GM18520 (cell line): ENCODE results near the gene PAOX.

ENCODE experiments used
- ATAC-seq: cut with Tn5 transposase; IDR thresholded peaks from one replicate; pipeline ENCODE4 v1.9.1; 2021; ENCODE audit not compliant: unreplicated experiment

Gene PAOX

DNA sequence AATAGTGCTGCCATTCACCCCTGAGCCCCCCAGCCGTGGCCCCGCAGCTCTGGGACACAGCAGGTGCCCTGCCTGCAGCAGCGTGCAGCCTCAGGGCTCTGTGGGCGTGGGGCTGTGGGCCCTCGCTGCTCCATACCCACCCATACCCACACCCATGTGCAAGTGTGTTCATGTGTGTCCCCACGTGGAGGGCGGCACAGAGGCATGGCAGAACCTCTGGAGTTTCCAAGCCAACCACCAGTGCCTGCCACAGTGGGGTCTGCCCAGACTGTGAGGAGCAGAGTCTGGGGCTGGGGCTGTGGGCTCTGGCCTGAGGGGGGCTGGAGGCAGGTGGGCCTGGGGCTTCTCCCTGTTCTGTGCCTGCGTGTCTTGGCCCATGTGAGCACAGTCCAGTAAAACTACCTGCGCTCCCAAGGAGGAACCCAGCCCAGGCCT, 29.5 kb upstream of the PAOX start:
- ATAC-seq, result no peak

DNA sequence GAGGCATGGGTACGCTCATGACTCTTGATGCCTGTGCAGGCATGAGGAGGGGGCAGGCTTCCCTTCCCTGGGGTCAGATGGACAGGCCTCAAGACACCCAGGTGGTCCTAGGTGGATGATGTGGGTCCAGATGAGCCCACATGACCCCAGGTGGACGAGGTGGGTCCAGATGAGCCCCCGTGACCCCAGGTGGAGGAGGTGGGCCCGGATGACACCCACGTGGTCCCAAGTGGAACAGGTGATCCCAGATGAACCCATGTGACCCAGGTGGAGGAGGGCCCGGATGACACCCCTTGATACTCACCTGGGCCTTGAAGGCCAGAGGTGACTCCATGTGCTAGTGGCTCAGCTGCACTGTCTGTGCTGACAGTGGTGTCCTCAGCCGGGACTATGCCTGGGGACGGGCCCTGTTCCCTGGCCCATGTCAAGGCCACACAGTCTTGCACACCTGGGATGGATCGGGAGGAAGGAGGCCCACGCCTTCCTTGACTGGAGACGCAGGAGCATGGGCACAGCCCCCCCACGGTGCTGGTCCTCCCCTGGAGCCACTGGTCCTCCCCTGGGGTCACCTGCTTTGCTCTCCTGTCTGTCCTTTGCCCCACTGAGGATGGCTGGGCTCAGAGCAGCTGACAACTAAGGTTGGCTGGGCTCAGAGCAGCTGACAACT, 28.6 kb upstream of the PAOX start:
- ATAC-seq, result no peak

GRCh38 chr10:133350950-133351329, 28.1 kb upstream of the PAOX start:
- no peak for ATAC-seq

DNA sequence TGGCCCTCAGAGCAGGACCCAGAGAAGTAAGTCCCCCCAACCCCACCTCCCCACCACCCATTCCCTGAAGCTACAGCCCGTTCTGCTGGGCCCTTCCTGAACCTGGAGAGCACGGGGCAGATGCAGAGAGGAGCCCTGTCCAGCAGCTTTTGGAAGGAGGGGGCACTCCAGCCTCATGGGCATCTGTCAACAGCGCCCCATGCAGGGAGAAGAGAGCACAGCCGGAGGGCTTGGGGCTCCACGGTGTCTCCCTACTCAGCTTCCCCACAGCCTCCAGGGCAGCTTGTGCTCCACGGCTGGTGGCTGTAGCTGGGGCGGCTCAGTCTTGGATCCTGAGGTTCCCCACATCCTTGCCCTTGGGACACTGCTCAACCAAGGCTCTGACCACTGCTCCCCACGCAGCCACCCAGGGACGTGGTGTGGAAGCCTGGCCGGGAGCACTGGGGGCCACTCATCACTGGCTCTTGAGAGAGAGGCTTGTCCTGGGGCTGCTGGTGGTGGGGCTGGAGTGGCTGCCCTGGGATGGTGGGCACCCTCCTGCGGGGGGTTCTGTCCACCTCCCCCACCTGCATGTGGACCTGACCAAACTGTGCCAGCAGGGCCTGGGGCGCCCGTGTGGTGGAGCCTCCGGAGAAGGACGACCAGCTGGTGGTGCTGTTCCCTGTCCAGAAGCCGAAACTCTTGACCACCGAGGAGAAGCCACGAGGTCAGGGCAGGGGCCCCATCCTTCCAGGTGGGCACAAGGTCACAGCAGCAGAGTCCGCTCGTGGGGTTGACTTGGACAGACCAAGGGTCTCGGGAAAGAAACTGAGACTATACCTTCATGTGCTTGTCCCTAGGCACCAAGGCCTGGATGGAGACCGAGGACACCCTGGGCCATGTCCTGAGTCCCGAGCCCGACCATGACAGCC, 27.4 kb upstream of the PAOX start:
- no peak for ATAC-seq

GRCh38 chr10:133353202-133353959, 25.7 kb upstream of the PAOX start:
- ATAC-seq, result no peak

DNA sequence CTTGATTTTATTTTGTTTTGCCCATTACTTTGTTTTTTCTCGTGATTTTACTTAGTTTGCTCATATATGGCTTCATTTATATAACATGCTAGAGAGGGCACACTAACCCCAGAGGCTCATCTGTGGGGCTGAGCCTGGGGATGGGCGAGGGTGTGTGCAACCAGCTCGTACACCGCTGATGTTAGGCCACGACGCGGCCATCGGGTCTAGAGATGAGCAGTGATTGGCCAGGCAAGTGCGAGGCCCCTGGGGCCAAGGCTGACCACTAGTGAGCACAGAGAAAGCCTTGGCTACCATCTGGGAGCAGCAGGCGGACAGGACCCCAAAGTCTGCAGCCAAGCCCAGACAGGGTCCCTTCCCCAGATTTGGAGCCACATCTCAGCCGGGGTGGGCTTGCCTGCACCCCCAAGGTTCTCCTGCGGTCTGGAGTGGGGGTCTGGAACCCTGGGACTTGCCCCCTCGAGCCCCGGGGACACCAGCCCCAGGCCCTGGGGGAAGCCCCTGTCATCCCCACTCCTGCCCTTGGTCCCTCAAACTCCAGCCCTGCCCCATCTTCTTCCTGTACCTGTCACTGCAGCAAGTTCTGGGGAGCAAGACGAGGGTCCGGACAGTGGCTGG, 25.0 kb upstream of the PAOX start:
- no peak for ATAC-seq

DNA sequence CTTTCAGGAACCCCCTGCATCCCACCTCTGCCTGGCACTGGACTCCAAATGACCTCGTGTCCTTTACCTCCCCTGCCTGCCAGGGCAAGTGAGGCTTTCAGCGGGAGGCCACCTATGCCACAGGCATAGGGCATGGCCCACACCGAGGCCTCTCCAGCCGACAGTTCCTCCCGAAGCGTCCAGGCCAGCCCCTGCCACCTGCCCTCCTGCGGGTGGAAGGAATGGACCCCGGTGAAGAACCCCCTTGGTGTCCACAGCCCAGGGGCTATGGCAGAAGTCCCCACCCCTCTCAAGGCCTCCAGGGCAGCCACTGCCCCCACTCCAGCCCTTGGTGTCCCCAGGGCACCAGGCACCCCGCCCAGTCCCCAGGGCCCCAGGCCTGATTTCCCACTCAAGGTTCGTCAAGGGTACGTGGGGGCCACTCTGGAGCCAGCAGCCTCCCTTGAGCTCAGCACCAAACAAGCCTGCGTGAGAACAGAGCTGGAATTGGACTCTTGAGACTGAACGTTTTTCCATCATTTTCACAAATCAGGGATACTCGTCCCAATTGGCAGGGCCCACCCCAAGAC, 24.3 kb upstream of the PAOX start:
- no peak for ATAC-seq

DNA sequence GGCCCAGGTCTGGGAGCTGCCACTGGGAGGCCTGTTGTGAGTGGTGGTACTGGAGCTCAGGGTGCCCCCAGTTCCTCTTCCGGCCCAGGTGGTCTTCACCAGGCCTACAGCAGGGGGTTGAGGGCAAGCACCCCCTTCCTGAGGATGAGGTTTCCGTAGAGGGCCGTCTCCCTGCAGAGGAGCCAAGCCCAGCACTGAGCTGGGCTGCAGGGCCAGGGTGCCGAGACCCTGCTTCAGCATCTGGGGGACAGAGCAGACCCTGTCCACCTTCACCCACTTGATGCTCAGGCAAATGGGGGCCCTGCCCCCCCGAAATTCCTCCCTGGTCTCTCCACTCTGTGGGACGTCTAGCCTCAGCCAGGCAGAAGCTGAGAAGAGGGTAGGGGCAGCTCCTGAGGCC, 23.8 kb upstream of the PAOX start:
- ATAC-seq, result no peak

- ATAC-seq, result no peak
These were observed 23.1 kb upstream of the PAOX start for GRCh38 chr10:133355991-133356390.

GRCh38 chr10:133356549-133357284, 22.3 kb upstream of the PAOX start:
- ATAC-seq, result no peak

DNA sequence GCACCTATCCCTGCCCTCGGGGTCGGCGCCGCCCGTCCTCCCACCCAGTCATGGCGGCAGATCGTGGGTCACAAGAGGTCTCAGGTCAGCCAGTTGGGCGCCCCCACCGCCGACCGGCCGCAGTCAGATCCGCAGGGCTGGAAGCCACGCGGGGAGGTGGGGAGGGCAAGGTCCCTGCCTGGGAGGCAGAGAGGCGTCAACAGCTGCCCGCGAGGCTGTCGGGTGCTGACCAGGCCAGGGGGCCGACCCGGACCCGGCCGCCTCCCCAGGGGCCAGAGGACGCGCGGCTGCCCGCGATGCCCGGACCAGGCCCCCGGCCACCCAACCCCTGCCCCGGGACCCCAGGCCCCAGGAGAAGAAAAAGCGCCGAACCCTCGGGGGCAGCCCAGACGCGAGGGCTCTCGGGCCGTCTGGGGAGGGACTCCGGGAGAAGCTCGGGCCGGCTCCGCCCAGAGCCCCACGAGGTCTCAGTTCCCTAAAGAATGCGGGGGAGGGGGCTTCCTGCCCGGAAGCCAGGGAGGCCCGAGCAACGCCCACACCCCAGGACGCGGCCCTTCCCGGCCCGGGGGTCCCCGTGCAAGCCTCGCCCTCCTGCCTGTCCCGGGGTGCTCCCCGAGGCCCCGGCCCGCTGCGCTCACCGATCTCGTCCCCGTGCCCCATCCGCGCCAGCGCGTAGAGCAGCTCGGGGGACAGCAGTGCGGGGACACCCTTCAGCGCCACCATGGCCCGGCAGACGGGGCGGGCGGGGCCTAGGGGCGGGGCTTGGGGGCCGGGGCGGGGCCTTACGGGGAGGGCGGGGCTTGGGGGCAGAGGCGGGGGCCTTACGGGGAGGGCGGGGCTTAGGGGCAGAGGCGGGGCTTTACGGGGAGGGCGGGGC, 21.5 kb upstream of the PAOX start, which contains the start of gene FUOM:
TSS of gene FUOM (minus strand) at position 735 of the 877 bp plus-strand sequence. CDS start at position 723, 12 bp downstream.
- ATAC-seq, result no peak

- no peak for ATAC-seq
These were observed 20.7 kb upstream of the PAOX start for GRCh38 chr10:133358162-133358924.

- ATAC-seq, result no peak
These were observed 20.1 kb upstream of the PAOX start for GRCh38 chr10:133358925-133359310.

DNA sequence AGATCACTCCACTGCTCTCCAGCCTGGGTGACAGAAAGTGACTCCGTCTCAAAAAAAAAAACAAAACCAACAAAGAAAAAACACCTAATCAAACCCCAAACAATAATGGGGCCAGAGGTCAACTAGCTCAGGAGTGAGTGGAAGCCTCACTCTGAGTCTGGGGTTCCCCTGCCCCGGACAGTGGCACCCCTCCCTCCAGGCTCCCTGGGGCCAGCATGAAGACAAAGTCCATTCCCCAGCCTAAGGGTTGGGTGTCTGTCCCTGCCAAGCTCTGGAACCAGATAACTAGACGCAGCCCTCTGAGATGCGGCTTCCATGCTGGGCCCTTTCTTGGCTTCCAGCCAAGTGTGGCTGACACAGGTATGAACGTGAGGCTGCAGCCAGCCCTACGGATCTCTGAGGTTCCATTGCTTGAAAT, 19.5 kb upstream of the PAOX start:
- ATAC-seq, result no peak

DNA sequence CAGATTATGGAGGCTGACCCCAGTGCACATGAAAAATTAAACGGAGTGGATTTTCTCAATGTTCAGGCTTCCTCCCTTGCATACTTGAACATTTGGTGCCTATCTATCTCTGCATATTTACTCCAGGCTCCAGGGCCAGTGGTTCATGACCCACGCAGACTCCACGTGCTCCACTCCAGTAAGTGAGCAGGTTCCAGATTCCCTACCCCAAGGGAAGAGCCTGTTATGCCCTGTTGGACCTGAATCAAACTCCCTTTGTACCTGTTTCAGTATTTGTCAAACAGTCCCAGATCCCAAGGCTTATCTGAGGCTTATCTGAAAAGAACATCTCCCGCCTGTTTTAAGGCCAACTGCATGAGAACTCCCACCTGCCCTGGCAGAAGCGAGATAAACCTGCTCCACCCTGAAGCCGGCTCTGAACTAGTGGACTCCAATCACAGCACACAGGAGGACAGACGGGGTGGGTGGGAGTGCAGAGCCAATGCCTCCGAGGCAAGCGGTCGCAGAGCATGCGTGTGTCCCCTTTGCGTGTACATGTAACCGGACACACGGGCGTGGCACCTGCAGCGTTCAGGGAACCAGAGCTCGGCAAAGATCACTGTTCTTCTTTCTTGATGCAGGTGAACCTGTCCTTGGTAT, 19.0 kb upstream of the PAOX start:
- ATAC-seq, result no peak

- no peak for ATAC-seq
These were observed 17.8 kb upstream of the PAOX start for GRCh38 chr10:133361227-133361626.

- no peak for ATAC-seq
These were observed 17.2 kb upstream of the PAOX start for GRCh38 chr10:133361773-133362441.
